Ovary (tissue), 9 donors: ENCODE data around the gene HOXA11. TPM values are rescaled to one million over a fixed set of nuclear protein-coding genes. Genes with fewer than 3 reads are reported as not detected.

Source experiments
- DNase-seq, 5 donors: peaks; one replicate each; pipeline ENCODE4 v3.0.0-alpha.2; 2019 to 2020
- H3K27ac ChIP-seq, 2 donors: fragments of 200-600 bp; one replicate each; pipeline versions ENCODE4 v1.5.1 to v1.8.0; 2019 to 2022
- H3K27me3 ChIP-seq: fragments of 200-600 bp; one replicate; pipeline ENCODE4 v1.8.0; 2022
- H3K36me3 ChIP-seq: fragments of 200-600 bp; sonication (generic); one replicate; pipeline ENCODE4 v1.5.1; 2019
- H3K4me1 ChIP-seq: one replicate; pipeline ENCODE4 v1.8.1; 2013; ENCODE audit warnings: mild to moderate bottlenecking, moderate library complexity; ENCODE audit not compliant: insufficient read depth
- H3K4me3 ChIP-seq: fragments of 200-600 bp; sonication (generic); one replicate; pipeline ENCODE4 v1.5.1; 2017
- H3K9me3 ChIP-seq, 2 donors: fragments of 200-600 bp in 1 of 2; sonication (generic) in 1 of 2; one replicate each; pipeline versions ENCODE4 v1.5.1 to v1.8.1; 2013 to 2019; ENCODE audit warnings: mild to moderate bottlenecking in 1 of 2, moderate library complexity in 1 of 2
- EP300 ChIP-seq: sonication (generic); formaldehyde crosslinking; IDR thresholded peaks from one replicate; pipeline ENCODE4 v1.6.1; 2017; ENCODE audit warnings: antibody characterized with exemption
- POLR2A ChIP-seq: fragments of 450-650 bp; IDR thresholded peaks from one replicate; pipeline ENCODE4 v1.6.1; 2017; ENCODE audit warnings: antibody characterized with exemption, mild to moderate bottlenecking, moderate library complexity
- WGBS, 3 donors: extraction: QIAGEN DNeasy Blood & Tissue Kit in 1 of 3; methylation state at CpG; one replicate each; pipeline versions ENCODE4 v1.1.5 to v1.1.7; 2013 to 2017; 5-methylcytosine and 5-hydroxymethylcytosine counted together
- intact Hi-C, 4 donors: fragments of 100-400 bp; cut with DNase I; formaldehyde crosslinking; loops; one replicate each; pipeline versions ENCODE4 v1.11.0 to v1.15.1; 2022 to 2023
- polyA plus RNA-seq, 2 donors: library from polyadenylated mRNA; stranded (reverse); fragments of 200-250 nt in 1 of 2; fragments of 350-450 nt in 1 of 2; fragmentation: Illumina TruSeq in 1 of 2; extraction: RNeasy Lipid Tissue Mini Kit (QIAGEN cat#74804) in 1 of 2; gene quantifications; one replicate each; pipeline ENCODE4 v1.2.3, GENCODE V29; 2013 to 2014
- total RNA-seq, 7 donors: library from RNA; depleted of rRNA in 2 of 7; stranded (reverse); fragments of >200 nt in 2 of 7; fragmentation: NEBNext Ultra II Directional in 3 of 7; extraction: Animal tissue kit (Norgen Biotek cat#: 25700) in 3 of 7; gene quantifications; one replicate each; pipeline versions ENCODE4 v1.1.0 to v1.2.4, GENCODE V29; 2016 to 2023
- TF ChIP-seq, protein P1 (sequence below), 3 donors: fragments of 450-650 bp in 2 of 3; fragments of 200-600 bp in 1 of 3; IDR thresholded peaks; one replicate each; pipeline versions ENCODE4 v1.5.1 to v1.8.0; 2016 to 2022; ENCODE audit warnings: antibody characterized with exemption in 3 of 3, mild to moderate bottlenecking in 1 of 3
- donor health status: DM: no; HTN: no; CAD: no; lungs with moderate emphysema.
- donor health status: DM: no; HTN: no; CAD: no.
- donor health status: Bipolar disorder and iron deficiency.
- donor health status: DM: yes; HTN: yes; CAD: no.
- donor health status: DM: no; HTN: no; CAD: no.
- donor health status: DM: yes; HTN: yes; CAD: no.

The HOXA11 gene
- total and polyA plus RNA-seq, 9 donors, result 0.11 to 2.0 (median 0.91) TPM; not detected in 3

DNA sequence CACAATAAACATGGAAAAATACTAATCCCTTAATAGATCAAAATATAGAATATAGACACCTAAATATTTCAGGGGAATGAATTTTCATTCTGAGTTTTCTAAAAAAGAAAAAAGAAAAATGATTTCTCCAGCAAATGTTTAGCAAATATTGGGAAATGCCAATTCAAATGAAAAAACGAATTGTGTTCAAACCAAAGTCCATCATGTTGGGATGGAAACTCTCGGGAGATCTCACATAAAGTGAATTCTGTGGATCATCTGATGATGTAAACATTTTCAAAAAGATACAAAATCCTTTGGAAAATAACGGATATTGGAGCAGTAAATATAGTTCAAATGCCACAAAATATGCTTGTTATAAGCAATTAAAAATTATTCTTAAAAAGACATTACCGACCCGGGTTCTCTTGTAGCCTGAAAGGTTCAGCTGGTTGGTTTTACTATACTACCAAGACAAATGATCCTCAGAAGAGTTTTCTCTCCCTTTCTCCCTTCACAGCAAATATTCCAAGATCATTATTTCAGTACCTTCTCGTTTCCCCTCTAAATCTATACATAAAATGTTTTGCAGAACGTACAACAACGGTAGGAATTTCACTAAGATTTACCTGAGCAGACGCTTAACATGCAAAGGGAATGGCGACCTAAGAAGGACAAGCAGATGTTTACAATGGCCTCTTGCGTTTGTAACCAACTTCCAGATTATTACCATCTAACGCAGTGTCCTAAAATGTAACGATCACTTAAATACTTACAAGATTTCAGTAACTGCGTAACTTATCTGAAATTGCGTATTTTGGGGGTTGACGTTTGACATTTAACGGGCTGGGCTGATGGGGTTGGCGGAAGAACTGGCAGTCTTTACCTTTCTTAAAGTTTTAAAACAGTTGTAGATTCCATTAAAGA lies 12.4 kb upstream of the HOXA11 start:
- Histone ChIP-seq H3K36me3 (no peaks in the 10 kb centered on the region), H3K27ac (no peak overlapping the region), H3K9me3 (no peaks in the 10 kb centered on the region), H3K4me1 (peaks cover 6% of the 10 kb centered on the region), H3K27me3 (peaks cover 14% of the 10 kb centered on the region), H3K4me3 (no peak overlapping the region)
- WGBS, 3 donors, result 22 to 27% (median 24%) methylated on average over 18 of the region's 18 CpGs
- DNase-seq, result no peak
- no peak for TF ChIP-seq POLR2A
- TF ChIP-seq, protein P1, sequence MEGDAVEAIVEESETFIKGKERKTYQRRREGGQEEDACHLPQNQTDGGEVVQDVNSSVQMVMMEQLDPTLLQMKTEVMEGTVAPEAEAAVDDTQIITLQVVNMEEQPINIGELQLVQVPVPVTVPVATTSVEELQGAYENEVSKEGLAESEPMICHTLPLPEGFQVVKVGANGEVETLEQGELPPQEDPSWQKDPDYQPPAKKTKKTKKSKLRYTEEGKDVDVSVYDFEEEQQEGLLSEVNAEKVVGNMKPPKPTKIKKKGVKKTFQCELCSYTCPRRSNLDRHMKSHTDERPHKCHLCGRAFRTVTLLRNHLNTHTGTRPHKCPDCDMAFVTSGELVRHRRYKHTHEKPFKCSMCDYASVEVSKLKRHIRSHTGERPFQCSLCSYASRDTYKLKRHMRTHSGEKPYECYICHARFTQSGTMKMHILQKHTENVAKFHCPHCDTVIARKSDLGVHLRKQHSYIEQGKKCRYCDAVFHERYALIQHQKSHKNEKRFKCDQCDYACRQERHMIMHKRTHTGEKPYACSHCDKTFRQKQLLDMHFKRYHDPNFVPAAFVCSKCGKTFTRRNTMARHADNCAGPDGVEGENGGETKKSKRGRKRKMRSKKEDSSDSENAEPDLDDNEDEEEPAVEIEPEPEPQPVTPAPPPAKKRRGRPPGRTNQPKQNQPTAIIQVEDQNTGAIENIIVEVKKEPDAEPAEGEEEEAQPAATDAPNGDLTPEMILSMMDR (IDR thresholded peaks at IDR 0.05), result no peak
- no peak for TF ChIP-seq EP300
- intact Hi-C loops, result loop anchor here in 1 of 4 donors (10.0 kb wide), 1 partner anchor 577 kb away; no protein-coding TSS in a partner anchor

DNA sequence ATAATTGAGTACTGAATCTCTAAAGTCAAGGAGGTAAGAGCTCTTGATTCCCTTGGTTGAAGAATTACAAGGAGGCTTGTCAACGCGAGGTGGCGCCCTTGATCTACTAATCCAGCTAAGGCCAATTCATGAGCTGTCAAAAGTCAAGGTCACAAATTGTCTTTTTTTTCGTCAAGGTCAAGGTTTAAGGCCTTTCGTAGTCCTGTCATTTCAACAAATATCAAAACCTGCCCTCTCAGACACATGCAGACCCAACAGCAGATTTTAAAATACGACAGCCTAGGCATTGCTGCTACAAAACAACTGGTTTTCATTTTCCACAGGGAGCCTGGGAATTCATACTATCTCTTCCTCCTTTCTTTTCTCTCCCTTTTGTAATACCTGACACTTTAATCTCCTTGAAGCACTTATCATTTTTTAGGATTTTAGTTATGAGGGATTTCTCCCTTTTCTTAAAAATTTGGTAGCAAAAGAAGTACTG lies 11.3 kb upstream of the HOXA11 start:
- Histone ChIP-seq H3K4me1 (peaks cover 6% of the 10 kb centered on the region), H3K27ac (no peak overlapping the region), H3K9me3 (no peaks in the 10 kb centered on the region), H3K36me3 (no peaks in the 10 kb centered on the region), H3K27me3 (peaks cover 14% of the 10 kb centered on the region), H3K4me3 (no peak overlapping the region)
- peak; percentile 54 to 86 (median 79) for DNase-seq
- intact Hi-C loops, result loop anchor here in 1 of 4 donors (10.0 kb wide), 1 partner anchor 578 kb away; no protein-coding TSS in a partner anchor
- 2 to 3% (median 3%) methylated on average over 6 of the region's 6 CpGs for WGBS, 3 donors
- TF ChIP-seq, protein P1 (IDR thresholded peaks at IDR 0.05), result peak in 2 of 3 donors; percentile 47 to 56
- TF ChIP-seq POLR2A, result no peak

DNA sequence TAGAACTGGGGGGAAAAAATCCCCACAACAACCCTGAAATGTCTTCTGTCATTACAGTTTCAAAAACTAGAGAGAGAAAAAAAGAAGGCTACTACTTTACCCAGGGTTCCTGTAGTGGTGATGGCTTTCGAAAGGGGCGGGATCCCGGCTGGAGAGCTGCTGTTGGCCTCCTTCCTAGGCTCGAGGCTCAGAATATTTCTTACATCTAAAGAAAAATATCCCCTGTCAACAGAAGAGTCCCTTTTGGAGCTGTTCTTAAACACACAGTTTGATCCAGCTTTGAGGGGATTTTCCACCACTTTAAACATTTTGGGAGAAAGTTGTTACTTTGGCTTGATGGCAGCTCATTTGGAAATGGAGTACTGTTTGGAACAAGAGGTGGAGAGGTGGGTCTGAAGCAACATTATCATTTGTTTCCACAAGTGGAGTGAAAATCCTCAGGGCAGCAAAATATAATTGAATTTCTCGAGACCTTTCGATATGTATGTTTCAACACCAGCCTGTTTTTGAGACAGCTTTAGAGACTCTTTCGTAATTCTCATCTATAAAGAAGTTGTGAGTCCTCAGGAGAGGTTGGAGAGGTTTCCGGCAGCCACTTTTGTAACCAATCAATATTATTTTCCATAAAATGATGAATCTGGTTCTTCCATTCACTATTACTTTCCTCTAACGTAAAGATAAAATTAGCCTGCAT lies 9.8 kb upstream of the HOXA11 start:
- H3K27me3 ChIP-seq, result peaks cover 14% of the 10 kb centered on the region
- intact Hi-C loops, result loop anchor here in 1 of 4 donors (10.0 kb wide), 1 partner anchor 580 kb away; no protein-coding TSS in a partner anchor
- no peak overlapping the region for H3K27ac ChIP-seq
- TF ChIP-seq POLR2A (no peak), EP300 (no peak)
- TF ChIP-seq, protein P1 (IDR thresholded peaks at IDR 0.05), result no peak
- WGBS, 3 donors, result 30 to 53% (median 45%) methylated on average over 9 of the region's 9 CpGs
- no peak for DNase-seq
- H3K36me3 ChIP-seq, result no peaks in the 10 kb centered on the region
- peaks cover 6% of the 10 kb centered on the region for H3K4me1 ChIP-seq
- no peaks in the 10 kb centered on the region for H3K9me3 ChIP-seq
- H3K4me3 ChIP-seq, result no peak overlapping the region

DNA sequence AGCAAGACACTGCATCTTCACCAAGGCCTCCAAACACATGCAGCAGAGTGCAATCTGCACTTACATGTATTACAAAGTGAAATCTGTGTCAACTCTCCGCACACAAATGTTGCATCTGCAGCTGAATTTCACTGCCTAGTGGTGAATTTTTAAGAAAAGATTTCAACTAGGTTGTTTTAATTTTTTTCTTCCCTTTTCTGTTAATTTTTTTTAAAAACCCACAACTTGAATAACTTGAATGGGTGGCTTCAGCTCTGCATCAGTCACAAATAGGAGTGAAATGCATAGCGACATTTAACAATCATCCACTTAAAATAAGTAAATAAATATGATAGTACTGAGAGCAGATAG lies 8.9 kb upstream of the HOXA11 start:
- Histone ChIP-seq H3K27me3 (peaks cover 14% of the 10 kb centered on the region), H3K27ac (no peak overlapping the region), H3K4me3 (no peak overlapping the region), H3K4me1 (peaks cover 2% of the 10 kb centered on the region), H3K9me3 (no peaks in the 10 kb centered on the region), H3K36me3 (no peaks in the 10 kb centered on the region)
- no peak for DNase-seq
- TF ChIP-seq EP300, result no peak
- TF ChIP-seq POLR2A, result no peak
- TF ChIP-seq, protein P1 (IDR thresholded peaks at IDR 0.05), result no peak
- intact Hi-C loops, result loop anchor here in 1 of 4 donors (10.0 kb wide), 1 partner anchor 581 kb away; no protein-coding TSS in a partner anchor
- 43 to 62% (median 56%) methylated on average over 2 of the region's 2 CpGs for WGBS, 3 donors
